ENCODE measurements around the gene CCNY. TPM values are rescaled to one million over a fixed set of nuclear protein-coding genes. Genes with fewer than 3 reads are reported as not detected.
A peak's percentile ranks its signal among the peaks of the same experiment; 100 is the strongest.

The CCNY gene
- total RNA-seq, 2 experiments from 2014 or later, result 31.2 to 32.1 TPM

DNA sequence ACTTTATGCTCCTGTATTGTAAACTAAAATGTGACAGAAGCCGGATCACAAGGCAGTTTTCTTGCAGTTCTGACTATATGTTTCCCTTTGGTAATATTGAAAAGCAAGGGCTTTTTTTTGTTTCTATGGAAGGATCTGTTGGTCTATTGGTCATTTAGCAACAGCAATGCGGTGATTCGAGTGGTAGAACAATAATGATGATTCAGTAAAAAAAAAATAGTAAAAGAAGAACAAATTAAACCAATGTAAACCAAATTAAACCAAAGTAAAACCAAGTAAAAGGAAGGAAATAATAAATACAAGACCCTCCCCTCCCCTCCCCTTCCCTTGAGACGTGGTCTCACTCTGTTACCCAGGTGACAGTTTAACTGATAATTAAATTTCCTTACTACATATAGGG is 17.8 kb upstream of the CCNY start:
- peaks cover 52% of the 10 kb centered on the region for H3K36me3 Mint-ChIP-seq (ENCODE audit: low read depth)
- H3K4me3 Mint-ChIP-seq, result no peak overlapping the region
- peaks cover 23% of the 10 kb centered on the region for H3K9me3 Mint-ChIP-seq
- H3K4me1 Mint-ChIP-seq (ENCODE audit: low read depth), result peaks cover 2% of the 10 kb centered on the region
- no peak for DNase-seq
- intact Hi-C loops (cut with micrococcal nuclease), result no loop called here
- CTCF ChIA-PET, result no interaction called here
- no peaks in the 10 kb centered on the region for H3K27me3 Mint-ChIP-seq (ENCODE audit: low read depth)
- H3K27ac Mint-ChIP-seq, result no peak overlapping the region

- no peak for DNase-seq
- Mint-ChIP-seq H3K27me3 (ENCODE audit: low read depth) (no peaks in the 10 kb centered on the region), H3K36me3 (ENCODE audit: low read depth) (peaks cover 49% of the 10 kb centered on the region), H3K9me3 (peaks cover 13% of the 10 kb centered on the region), H3K4me3 (no peak overlapping the region), H3K27ac (no peak overlapping the region), H3K4me1 (ENCODE audit: low read depth) (peaks cover 2% of the 10 kb centered on the region)
- intact Hi-C loops (cut with micrococcal nuclease), result no loop called here
- CTCF ChIA-PET, result no interaction called here
Measured at GRCh38 chr10:35320341-35320740, 16.0 kb upstream of the CCNY start.

DNA sequence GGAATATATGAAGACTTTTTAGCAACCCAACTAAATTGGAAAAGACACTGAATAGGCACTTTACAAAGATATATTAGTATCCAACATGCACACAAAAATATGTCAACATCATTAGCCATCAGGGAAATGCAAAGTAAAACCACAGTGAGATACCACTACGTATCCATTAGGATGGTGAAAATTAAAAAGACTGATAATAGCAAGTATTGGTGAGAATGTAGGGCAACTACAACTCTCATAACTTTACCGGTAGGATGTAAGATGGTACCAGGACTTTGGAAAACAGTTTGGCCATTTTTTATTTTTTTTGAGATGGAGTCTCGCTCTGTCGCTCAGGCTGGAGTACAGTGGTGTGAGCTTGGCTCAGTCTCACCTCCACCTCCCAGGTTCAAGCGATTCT is 13.7 kb upstream of the CCNY start:
- peaks cover 31% of the 10 kb centered on the region for H3K36me3 Mint-ChIP-seq (ENCODE audit: low read depth)
- H3K9me3 Mint-ChIP-seq, result peaks cover 10% of the 10 kb centered on the region
- H3K4me3 Mint-ChIP-seq, result no peak overlapping the region
- peaks cover 2% of the 10 kb centered on the region for H3K4me1 Mint-ChIP-seq (ENCODE audit: low read depth)
- intact Hi-C loops (cut with micrococcal nuclease), result no loop called here
- no peak overlapping the region for H3K27ac Mint-ChIP-seq
- no peaks in the 10 kb centered on the region for H3K27me3 Mint-ChIP-seq (ENCODE audit: low read depth)
- DNase-seq, result no peak
- CTCF ChIA-PET, result no interaction called here

- no peak for DNase-seq
- H3K27me3 Mint-ChIP-seq (ENCODE audit: low read depth), result no peaks in the 10 kb centered on the region
- intact Hi-C loops (cut with micrococcal nuclease), result no loop called here
- H3K4me1 Mint-ChIP-seq (ENCODE audit: low read depth), result peaks cover 14% of the 10 kb centered on the region
- H3K4me3 Mint-ChIP-seq, result no peak overlapping the region
- H3K9me3 Mint-ChIP-seq, result peaks cover 10% of the 10 kb centered on the region
- CTCF ChIA-PET, result interaction anchor here (0.6 to 1.1 kb wide), 3 partner anchors 57 to 315 kb away, joined by 3 to 5 read pairs (median 3); no protein-coding TSS in a partner anchor
- H3K36me3 Mint-ChIP-seq (ENCODE audit: low read depth), result peaks cover 31% of the 10 kb centered on the region
- H3K27ac Mint-ChIP-seq, result no peak overlapping the region
Measured at GRCh38 chr10:35324196-35324595, 12.1 kb upstream of the CCNY start.

GRCh38 chr10:35326466-35327235 is 9.7 kb upstream of the CCNY start:
- H3K9me3 Mint-ChIP-seq, result peaks cover 10% of the 10 kb centered on the region
- DNase-seq, result no peak
- H3K36me3 Mint-ChIP-seq (ENCODE audit: low read depth), result peaks cover 22% of the 10 kb centered on the region
- CTCF ChIA-PET, result interaction anchor here (0.6 kb wide), 1 partner anchor 25 kb away, joined by 3 read pairs; no protein-coding TSS in a partner anchor
- intact Hi-C loops (cut with micrococcal nuclease), result loop anchor here (5.0 kb wide), 1 partner anchor 54 kb away; no protein-coding TSS in a partner anchor
- peaks cover 30% of the 10 kb centered on the region for H3K4me1 Mint-ChIP-seq (ENCODE audit: low read depth)
- no peaks in the 10 kb centered on the region for H3K27me3 Mint-ChIP-seq (ENCODE audit: low read depth)
- no peak overlapping the region for H3K4me3 Mint-ChIP-seq
- no peak overlapping the region for H3K27ac Mint-ChIP-seq

DNA sequence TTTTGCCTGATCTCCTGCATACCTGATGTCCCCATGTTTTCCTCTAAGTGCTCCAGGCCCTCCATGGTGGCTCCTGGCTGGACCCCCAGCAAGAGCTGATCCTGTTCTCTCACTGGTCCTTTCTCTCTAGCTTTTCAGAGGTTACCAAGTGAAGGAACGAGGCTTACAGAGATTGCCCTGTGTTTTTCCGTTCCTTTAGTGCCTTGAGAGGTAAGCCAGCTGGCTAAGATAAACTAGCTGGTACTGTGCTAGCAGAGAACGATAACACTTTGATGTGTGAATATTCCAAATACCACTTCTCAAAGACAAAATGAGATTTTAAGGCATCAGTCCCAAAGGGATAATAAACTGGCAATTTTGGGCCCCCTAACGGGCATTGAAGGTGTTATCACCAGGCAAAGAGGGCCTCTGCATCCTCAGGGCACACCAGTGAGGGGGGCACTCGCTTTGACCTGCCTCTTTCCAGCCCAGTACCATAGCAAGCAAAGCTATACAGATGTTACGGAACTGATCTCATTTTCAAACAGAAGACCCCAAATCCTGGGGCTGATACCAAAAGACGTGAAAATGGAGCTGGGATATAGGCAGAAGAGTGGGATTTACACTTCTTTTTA is 8.4 kb upstream of the CCNY start:
- CTCF ChIA-PET, result interaction anchor here (1.0 kb wide), 1 partner anchor 236 kb away, joined by 3 read pairs; no protein-coding TSS in a partner anchor
- Mint-ChIP-seq H3K36me3 (ENCODE audit: low read depth) (peaks cover 12% of the 10 kb centered on the region), H3K9me3 (peaks cover 4% of the 10 kb centered on the region), H3K4me1 (ENCODE audit: low read depth) (peaks cover 41% of the 10 kb centered on the region), H3K27me3 (ENCODE audit: low read depth) (no peaks in the 10 kb centered on the region), H3K4me3 (no peak overlapping the region), H3K27ac (no peak overlapping the region)
- DNase-seq, result no peak
- intact Hi-C loops (cut with micrococcal nuclease), result loop anchor here (1.0 to 5.0 kb wide), 2 partner anchors 28 to 56 kb away; no protein-coding TSS in a partner anchor

DNA sequence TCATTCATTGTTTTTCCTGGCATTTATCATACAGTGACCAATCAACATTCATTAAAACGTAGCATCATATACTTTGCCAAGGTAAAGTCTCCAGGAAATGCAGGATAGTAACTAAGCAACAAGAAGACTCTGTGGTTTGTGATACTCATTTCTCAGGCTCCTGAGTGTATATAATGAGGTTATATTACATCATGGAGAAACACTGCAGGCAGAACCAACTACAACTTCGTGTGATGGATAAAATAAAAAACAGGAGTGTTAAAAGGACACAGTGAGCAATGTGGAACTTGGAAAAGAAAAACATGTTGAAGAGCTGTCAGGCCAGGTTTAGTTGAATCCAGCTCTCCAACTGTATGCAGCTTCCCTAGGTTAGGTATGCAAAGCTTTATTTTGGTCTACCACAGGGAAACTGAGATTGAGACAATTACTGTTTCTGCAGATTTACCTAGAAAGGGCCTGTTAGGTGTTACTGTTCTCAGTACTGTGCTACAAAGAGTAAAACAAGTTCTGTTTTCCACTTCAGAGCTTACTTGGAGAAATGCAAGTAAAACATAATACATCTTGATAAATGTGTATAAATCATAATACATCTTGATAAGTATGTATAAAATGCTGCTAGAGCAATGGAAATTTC is 7.8 kb upstream of the CCNY start:
- H3K27me3 Mint-ChIP-seq (ENCODE audit: low read depth), result no peaks in the 10 kb centered on the region
- H3K36me3 Mint-ChIP-seq (ENCODE audit: low read depth), result peaks cover 9% of the 10 kb centered on the region
- H3K4me1 Mint-ChIP-seq (ENCODE audit: low read depth), result peaks cover 46% of the 10 kb centered on the region
- intact Hi-C loops (cut with micrococcal nuclease), result loop anchor here (1.0 to 5.0 kb wide), 2 partner anchors 28 to 56 kb away; no protein-coding TSS in a partner anchor
- no peak overlapping the region for H3K4me3 Mint-ChIP-seq
- CTCF ChIA-PET, result interaction anchor here (1.0 kb wide), 1 partner anchor 235 kb away, joined by 3 read pairs; no protein-coding TSS in a partner anchor
- no peak for DNase-seq
- peak overlapping the region; percentile 26 for H3K27ac Mint-ChIP-seq
- peaks cover under 1% of the 10 kb centered on the region for H3K9me3 Mint-ChIP-seq

DNA sequence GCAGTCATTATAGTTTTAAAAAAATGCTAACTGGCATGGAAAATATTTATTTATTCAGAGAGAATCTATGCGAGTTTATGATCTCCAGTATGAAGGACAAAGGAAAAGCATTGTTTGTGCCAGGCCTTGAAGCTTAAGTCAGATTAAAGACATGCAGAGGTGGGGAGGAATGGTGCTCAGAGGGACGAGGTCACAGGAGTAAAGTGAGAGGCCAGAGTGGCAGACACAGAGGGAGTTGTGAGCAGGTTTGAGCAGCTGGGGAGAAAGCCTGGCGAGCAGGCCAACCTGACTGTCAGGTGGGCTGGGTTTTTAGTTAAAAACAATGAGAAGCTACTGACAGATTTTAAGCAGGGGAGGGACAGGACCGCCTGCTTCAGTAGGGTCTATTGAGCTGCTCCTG is 6.8 kb upstream of the CCNY start:
- Mint-ChIP-seq H3K4me3 (no peak overlapping the region), H3K36me3 (ENCODE audit: low read depth) (peaks cover 8% of the 10 kb centered on the region), H3K27me3 (ENCODE audit: low read depth) (no peaks in the 10 kb centered on the region), H3K9me3 (no peaks in the 10 kb centered on the region), H3K27ac (no peak overlapping the region), H3K4me1 (ENCODE audit: low read depth) (peaks cover 54% of the 10 kb centered on the region)
- CTCF ChIA-PET, result no interaction called here
- intact Hi-C loops (cut with micrococcal nuclease), result loop anchor here (5.0 kb wide), 1 partner anchor 57 kb away; no protein-coding TSS in a partner anchor
- no peak for DNase-seq

- H3K36me3 Mint-ChIP-seq (ENCODE audit: low read depth), result peaks cover 8% of the 10 kb centered on the region
- no peak overlapping the region for H3K27ac Mint-ChIP-seq
- no peaks in the 10 kb centered on the region for H3K9me3 Mint-ChIP-seq
- H3K4me1 Mint-ChIP-seq (ENCODE audit: low read depth), result peaks cover 64% of the 10 kb centered on the region
- intact Hi-C loops (cut with micrococcal nuclease), result no loop called here
- CTCF ChIA-PET, result no interaction called here
- H3K4me3 Mint-ChIP-seq, result no peak overlapping the region
- DNase-seq, result no peak
- H3K27me3 Mint-ChIP-seq (ENCODE audit: low read depth), result no peaks in the 10 kb centered on the region
Measured at GRCh38 chr10:35331894-35332640, 4.2 kb upstream of the CCNY start.

DNA sequence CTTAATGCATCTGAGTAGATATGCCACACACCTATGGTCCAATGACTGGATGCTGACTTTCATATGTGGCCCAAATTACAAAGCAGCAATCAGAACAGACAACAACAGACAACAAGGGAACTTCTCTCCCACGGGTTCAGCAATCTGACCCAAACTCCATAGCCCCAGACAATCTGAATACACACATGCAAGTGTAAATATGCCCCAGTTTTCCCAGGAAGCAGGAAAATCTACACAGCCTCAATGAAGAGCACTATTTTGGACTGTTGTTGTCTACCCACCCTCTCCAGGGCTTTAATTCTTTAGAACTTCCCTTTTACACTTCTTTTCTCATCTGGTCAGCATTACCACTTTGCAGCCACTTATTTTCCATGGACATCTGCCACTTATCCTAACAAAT is 2.0 kb upstream of the CCNY start:
- DNase-seq, result no peak
- H3K36me3 Mint-ChIP-seq (ENCODE audit: low read depth), result peaks cover 8% of the 10 kb centered on the region
- no peak overlapping the region for H3K27ac Mint-ChIP-seq
- no peaks in the 10 kb centered on the region for H3K9me3 Mint-ChIP-seq
- CTCF ChIA-PET, result no interaction called here
- intact Hi-C loops (cut with micrococcal nuclease), result no loop called here
- H3K4me3 Mint-ChIP-seq, result peak overlapping the region; percentile 35
- no peaks in the 10 kb centered on the region for H3K27me3 Mint-ChIP-seq (ENCODE audit: low read depth)
- peaks cover 68% of the 10 kb centered on the region for H3K4me1 Mint-ChIP-seq (ENCODE audit: low read depth)

DNA sequence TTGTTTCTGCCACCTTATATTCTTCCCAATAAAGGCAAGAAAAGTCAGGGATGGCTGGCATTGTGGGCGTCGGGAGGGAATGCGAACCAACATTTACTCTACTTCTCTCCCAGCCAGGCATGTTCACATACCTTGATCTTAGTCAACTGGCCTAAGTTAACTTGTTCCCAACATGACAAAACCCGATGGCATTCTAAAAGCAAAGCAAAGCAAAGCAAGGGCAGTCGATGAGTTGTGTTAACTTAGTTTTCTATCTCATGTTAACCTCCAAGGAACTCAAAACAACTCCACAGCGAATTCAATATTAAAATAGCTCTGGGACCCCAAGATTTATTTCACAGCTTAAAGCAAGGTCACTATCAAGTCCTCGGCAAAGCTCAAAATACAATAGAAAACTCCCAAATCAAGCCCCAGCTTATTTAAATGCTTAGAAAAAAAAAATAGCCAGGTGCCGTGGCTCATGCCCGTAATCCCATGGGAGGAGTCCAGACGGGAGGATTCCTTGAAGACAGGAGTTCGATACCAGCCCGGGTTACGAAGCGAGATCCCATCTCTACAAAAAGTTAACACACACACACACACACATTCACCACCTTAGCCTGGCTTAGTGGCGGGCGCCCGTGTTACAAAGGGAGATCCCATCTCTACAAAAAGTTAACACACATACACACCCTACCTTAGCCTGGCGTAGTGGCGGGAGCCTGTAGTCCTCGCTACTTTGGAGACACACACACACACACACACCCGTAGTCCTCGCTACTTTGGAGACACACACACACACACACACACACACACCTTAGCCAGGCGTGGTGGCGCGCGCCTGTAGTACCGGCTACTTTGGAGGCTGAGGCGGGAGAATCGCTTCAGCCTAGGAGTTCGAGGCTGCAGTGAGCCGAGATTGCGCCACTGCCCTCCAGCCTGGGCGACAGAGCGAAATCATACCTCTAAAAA is 901 bp upstream of the CCNY start:
- peak; percentile 39 for DNase-seq
- H3K4me3 Mint-ChIP-seq, result peak overlapping the region; percentile 85
- no peaks in the 10 kb centered on the region for H3K27me3 Mint-ChIP-seq (ENCODE audit: low read depth)
- H3K4me1 Mint-ChIP-seq (ENCODE audit: low read depth), result peaks cover 67% of the 10 kb centered on the region
- no peaks in the 10 kb centered on the region for H3K9me3 Mint-ChIP-seq
- CTCF ChIA-PET, result interaction anchor here (0.9 kb wide), 1 partner anchor 216 kb away, joined by 3 read pairs; no protein-coding TSS in a partner anchor
- intact Hi-C loops (cut with micrococcal nuclease), result loop anchor here (1.0 kb wide), 1 partner anchor 209 kb away; the partner anchor contains the start of gene CREM
- H3K36me3 Mint-ChIP-seq (ENCODE audit: low read depth), result peaks cover 8% of the 10 kb centered on the region
- H3K27ac Mint-ChIP-seq, result peak overlapping the region; percentile 87
